AG08395 (cell line): Measurements from ENCODE around the gene OR2V1.
"Not testable (repeated sequence)": the region's sequence is repeated elsewhere in the genome, so short reads cannot be mapped to it uniquely, and the experiment has no call there.

Experiments
- DNase-seq: peaks from one replicate; pipeline ENCODE4 v3.0.0; 2012; ENCODE audit warnings: mixed read lengths, low spot score

The OR2V1 gene

GRCh38 chr5:181160152-181160754, 29.3 kb upstream of the OR2V1 start:
- peak; percentile 53 for DNase-seq

- DNase-seq, result peak; percentile 88
Measured at GRCh38 chr5:181159286-181160151, 28.6 kb upstream of the OR2V1 start.

DNA sequence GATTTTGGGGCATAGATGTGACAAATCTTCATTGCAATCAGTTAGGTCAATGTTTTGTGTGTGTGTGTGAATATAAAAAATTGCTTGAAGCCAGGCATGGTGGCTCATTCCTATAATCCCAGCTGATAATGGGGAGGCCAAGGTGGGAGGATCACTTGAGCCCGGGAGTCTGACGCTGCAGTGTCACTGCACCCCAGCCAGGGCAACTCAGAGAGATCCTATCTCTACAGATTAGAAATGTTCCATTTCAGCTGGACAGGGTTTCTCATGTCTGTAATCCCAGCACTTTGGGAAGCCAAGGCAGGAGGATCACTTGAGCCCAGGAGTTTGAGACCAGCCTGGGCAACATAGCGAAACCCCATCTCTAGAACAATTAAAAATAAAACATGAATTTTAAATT, 27.9 kb upstream of the OR2V1 start:
- no peak for DNase-seq

GRCh38 chr5:181156758-181157157, 25.8 kb upstream of the OR2V1 start:
- no peak for DNase-seq

DNA sequence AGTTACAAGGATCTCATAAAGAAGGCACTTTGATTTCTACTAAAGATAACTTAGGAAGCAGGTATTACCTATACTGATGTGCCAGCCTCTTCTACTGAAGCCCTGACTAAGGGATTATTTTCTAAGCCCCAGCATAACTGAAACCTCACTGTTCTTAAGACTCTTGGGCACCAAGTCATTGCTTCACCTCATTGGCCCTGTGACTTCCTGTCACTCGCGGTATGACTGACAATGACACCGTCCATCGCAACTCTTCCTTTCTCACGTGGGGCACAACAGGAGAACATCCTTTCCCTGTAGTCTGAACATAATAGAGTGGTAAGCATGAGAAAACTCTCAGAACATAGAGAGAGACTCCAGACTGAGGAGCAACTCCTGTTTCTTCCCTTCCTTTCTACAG, 22.8 kb upstream of the OR2V1 start:
- no peak for DNase-seq

DNA sequence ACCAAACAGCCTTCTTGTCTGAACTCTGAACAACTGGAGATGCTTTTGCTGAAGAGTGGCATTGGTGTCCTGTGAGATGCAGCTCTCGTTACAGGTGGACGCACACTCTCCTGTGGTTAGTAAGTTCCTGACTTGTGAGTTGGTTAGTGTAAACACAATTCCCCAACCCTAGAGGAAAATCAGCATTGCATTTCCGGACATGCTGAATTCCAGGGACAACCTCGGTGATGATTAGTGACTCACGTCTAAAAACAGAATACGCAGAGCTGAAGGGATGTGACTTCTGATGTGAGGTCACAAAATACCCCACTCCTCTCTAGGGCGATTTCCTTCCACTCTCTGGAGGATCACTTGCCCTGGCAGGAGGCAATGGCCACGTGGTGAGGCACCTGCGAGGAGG, 21.4 kb upstream of the OR2V1 start:
- DNase-seq, result no peak

GRCh38 chr5:181151146-181151545, 20.2 kb upstream of the OR2V1 start:
- peak; percentile 39 for DNase-seq

- no peak for DNase-seq
Measured at GRCh38 chr5:181149806-181150733, 19.1 kb upstream of the OR2V1 start.

- DNase-seq, result no peak
Measured at GRCh38 chr5:181149355-181149754, 18.4 kb upstream of the OR2V1 start.

GRCh38 chr5:181146927-181147636, 16.1 kb upstream of the OR2V1 start, which contains the start of gene OR2V2:
Gene OR2V2 (plus strand): TSS chr5:181147586. CDS start chr5:181154943, 7,357 bp downstream.
- not testable (repeated sequence) for DNase-seq

DNA sequence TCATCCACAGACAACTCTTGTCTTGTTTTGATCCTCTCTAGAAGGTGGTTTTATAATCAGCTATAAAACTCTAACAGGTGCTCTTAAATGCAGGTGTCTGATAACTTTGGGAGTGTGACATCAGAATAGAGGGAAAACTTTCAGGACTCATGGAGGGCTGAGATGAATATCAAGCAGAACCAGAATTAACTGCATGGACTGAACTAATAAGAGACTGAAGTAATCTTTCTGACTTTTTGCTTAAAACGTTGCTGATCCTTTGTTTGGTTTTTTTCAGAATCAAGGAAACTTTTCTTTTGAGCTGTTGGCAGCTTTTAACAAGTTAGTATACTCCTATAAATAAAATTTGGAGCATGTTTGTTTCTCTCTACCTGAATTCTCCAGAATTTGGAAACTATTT, 14.2 kb upstream of the OR2V1 start:
- DNase-seq, result no peak

DNA sequence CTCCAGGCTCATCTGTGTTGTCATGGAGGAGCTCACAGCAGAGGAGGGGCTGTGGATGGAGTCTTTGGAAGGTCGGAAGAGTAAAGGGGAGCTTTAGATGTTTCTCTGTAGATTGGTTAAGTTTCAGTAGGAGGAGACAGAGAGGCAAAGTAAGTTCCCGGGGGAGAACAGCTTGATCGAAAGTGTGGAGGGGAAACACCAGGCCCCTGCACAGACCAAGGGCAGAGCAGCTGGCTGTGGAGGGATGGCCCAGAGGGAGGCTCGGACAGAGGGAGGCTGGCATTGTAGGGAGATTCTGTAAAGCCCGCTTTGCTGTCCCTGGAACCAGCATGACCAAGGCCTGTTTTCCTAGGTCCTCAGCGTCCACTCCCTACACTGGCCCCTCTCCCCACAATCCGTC, 11.1 kb upstream of the OR2V1 start:
- DNase-seq, result no peak

DNA sequence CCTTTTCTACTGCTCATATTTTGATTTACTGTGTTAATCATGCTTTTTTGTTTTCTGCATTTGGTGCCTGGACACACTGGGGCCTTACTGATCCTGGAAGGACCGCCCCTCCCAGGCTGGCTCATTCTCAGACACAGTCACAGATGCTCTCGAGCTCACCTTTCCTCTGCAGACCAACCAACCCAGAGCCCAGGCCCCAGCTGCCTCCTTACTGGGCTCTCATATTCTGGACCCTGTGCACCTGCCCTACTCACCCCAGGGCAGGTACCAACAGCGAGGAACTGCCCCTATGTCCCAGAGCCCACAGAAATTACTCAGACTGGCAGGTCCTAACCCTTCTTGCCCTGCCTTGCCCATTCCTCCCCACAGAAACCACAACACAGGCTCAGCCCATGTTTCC, 9.8 kb upstream of the OR2V1 start:
- no peak for DNase-seq

GRCh38 chr5:181138258-181138657, 7.3 kb upstream of the OR2V1 start:
- DNase-seq, result no peak

DNA sequence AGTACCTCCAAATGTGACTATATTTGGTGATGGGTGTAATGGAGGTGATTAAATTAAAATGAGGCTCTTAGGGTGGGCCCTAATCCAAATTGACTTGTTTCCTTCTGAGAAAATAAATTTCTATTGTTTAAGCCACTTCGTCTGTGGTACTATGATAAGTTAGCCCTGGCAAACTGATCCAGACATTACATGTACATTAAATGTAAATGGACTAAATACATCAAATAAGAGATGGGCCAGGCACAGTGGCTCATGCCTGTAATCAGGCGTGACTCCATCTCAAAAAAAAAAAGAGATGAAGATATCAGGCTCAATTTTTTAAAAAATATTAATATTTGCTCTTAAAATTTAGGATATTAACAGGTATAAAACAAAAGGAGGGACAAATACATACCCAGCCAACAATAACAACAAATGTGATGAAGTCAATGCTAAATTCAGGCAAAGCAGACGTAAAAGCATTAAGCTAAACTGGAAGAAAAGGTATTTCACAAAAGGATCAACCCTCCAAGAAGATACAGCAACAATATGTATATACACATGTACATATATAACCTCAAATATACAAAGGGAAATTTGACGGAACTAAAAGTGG, 5.5 kb upstream of the OR2V1 start:
- no peak for DNase-seq

GRCh38 chr5:181134259-181134658, 3.3 kb upstream of the OR2V1 start:
- no peak for DNase-seq

GRCh38 chr5:181133610-181134231, 2.8 kb upstream of the OR2V1 start:
- peak; percentile 92 for DNase-seq

DNA sequence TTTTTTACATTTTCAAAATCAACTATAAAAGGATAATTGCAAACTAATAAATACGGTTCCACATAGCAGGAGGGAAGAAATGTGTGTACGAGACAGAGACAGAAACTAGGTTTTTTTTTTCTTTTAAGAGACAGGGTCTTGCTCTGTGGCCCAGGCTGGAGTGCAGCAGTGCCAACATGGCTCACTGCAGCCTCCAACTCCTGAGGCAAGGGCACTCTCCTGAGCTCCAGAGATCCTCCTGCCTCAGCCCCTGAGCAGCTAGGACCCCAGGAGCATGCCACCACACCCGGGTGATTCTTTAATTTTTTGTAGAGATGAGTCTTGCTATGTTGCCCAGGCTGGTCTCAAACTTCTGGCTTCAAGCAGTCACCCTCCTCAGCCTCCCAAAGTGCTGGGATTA, 2.1 kb upstream of the OR2V1 start:
- DNase-seq, result no peak

GRCh38 chr5:181131514-181131913, 545 bp upstream of the OR2V1 start:
- no peak for DNase-seq

GRCh38 chr5:181130081-181130480, 888 bp downstream of the OR2V1 start:
- DNase-seq, result not testable (repeated sequence)

DNA sequence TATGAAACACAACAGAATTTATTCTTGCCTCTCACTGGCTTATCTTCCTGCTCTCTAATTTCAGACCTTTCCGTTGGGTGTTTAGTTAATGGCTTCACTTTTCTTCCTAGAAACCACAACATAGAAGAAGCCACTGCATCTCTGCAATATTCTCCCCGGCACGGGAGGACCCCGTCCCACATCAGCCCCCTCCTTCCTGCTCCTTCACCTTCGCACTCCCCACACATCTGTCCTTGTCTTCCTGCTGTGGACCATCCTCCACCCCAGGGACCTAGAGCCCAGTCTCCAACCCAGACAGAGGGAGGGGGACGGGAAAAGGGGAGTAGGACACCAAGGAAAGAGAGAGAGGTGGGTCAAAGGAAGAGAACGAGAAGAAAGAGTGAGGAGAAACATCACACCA, 1.4 kb downstream of the OR2V1 start:
- no peak for DNase-seq
